Hypothalamus (tissue), 51 donors: ENCODE measurements around the gene PKP3.
"Not testable (repeated sequence)": the region's sequence is repeated elsewhere in the genome, so short reads cannot be mapped to it uniquely, and the experiment has no call there.

ENCODE experiments used
- DNase-seq, 51 donors: peaks; one replicate each; lab custom pipeline; 2025; lab: John Stamatoyannopoulos, UW

The PKP3 gene, protein sequence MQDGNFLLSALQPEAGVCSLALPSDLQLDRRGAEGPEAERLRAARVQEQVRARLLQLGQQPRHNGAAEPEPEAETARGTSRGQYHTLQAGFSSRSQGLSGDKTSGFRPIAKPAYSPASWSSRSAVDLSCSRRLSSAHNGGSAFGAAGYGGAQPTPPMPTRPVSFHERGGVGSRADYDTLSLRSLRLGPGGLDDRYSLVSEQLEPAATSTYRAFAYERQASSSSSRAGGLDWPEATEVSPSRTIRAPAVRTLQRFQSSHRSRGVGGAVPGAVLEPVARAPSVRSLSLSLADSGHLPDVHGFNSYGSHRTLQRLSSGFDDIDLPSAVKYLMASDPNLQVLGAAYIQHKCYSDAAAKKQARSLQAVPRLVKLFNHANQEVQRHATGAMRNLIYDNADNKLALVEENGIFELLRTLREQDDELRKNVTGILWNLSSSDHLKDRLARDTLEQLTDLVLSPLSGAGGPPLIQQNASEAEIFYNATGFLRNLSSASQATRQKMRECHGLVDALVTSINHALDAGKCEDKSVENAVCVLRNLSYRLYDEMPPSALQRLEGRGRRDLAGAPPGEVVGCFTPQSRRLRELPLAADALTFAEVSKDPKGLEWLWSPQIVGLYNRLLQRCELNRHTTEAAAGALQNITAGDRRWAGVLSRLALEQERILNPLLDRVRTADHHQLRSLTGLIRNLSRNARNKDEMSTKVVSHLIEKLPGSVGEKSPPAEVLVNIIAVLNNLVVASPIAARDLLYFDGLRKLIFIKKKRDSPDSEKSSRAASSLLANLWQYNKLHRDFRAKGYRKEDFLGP

DNA sequence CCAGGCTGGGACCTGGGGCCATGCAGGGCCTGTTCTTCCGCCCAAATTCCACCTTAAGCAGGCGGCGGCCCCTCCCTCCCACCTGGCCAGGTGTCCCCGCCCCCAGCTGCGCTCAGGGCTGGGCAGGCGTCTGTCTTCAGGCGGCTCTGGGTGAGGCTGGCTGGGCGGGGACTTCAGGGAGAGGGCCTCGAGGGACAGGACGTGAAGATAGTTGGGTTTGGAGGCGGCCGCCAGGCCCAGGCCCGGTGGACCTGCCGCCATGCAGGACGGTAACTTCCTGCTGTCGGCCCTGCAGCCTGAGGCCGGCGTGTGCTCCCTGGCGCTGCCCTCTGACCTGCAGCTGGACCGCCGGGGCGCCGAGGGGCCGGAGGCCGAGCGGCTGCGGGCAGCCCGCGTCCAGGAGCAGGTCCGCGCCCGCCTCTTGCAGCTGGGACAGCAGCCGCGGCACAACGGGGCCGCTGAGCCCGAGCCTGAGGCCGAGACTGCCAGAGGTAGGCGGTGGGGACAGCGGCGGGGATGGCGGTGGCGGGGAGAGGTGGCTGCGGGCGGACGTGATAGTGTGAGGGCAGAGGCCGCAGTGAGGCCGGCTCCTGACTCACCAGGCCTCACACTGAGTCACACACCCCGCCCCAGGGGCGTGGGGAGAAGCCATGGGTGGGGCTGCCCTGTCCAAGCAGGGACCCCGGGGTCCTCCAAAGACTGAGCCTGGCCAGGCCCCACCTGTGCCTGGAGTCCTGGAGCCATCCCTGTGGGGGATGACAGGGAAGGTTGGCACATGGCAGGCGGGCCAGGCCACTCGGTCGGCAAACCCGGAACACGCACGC, at the start of gene PKP3:
PKP3 (plus strand) TSS at position 176 of the 824 bp plus-strand sequence; CDS start at position 260, 84 bp downstream.
- DNase-seq = no peak

DNA sequence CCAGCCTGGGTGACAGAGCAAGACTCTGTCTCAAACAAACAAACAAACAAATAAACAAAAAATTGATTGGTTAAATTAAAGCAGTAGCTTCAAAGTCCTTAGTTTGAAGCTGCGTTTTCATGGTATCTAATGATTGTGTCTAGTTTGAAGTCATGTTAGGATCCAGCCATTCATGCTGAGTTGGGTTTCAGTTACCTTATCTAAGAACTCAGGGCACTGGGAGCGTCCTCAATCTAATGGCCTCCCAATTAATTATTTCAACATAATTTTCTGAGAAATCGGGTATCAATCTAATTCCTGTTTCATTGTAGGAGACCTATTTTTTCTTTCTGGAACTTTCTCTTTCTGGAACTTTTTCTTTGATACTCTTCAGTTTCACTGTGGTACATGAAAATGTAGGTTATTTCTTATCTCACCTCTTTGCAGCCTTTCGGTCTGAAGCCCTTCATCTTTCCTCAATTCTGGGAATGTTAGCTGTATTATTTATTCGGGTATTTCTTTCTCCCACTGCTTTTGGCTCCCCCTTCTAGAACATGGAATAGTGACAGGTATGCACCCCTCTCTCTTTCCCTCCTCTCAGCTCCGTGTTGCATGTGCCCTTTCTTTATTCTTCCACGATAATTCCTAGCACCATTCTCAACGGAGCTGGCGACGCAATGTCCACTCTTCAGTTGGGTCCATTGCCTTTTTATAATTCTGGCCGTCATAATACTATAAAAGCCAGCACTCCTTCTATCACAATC, 49.0 kb upstream of the PKP3 start:
- DNase-seq = no peak

DNA sequence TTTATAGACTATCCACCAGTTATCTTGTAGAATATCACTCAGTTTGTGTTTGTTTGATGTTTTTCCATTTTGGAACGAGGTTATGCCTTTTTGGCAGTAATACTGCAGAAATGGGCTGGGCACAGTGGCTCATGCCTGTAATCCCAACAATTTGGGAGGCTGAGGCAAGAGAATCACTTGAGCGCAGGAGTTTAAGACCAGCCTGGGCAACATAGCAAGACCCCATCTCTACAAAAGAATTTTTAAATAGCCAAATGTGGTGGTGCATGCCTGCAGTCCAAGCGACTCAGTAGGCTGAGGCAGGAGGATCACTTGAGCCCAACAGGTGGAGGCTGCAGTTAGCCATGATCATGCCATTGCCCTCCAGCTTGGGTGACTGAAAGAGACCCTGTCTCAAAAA, 47.5 kb upstream of the PKP3 start:
- no peak for DNase-seq

DNA sequence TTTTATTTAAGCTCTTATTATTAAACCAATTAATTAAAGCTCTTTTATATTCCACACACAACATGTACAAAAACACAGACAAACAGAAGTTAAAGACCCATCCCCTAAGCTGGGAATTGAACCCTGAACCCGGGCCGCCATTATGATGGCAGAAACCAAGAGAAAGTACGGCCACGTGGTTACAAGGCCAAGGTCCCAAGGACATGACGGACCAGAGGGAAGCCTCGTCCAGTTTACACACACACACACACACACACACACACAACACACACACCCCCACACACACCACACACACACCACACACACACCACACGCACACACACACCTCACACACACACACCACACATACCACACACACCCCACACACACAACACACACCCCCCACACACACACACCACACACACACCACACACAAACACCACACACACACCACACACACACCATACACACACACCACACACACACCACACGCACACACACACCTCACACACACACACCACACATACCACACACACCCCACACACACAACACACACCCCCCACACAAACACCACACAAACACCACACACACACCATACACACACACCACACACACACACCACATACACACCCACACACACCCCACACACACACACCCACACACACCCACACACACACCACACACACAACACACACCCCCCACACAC, 44.6 kb upstream of the PKP3 start:
- not testable (repeated sequence) for DNase-seq

DNA sequence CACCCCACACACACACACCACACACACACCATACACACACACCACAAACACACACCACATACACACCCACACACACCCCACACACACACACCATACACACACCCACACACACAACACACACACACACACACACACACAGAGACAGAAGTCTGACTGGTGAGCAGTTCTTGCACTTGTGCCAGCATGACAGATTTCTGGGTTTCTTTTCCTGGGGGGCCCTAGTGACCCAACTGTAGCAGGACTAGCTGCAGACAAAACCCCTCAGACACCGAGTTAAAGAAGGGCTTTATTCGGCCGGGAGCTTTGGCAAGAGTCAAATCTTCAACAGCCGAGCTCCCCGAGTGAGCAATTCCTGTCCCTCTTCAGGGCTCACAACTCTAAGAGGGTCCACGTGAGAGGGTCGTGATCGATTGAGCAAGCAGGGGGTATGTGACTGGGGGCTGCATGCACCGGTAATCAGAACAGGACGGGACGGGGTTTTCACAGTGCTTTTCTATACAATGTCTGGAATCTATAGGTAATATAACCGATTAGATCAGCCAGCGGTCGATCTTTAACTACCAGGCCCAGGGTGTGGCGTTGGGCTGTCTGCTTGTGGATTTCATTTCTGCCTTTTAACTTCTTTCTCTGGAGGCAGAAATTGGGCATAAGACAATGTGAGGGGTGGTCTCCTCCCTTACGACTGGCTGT, 43.8 kb upstream of the PKP3 start:
- not testable (repeated sequence) for DNase-seq

DNA sequence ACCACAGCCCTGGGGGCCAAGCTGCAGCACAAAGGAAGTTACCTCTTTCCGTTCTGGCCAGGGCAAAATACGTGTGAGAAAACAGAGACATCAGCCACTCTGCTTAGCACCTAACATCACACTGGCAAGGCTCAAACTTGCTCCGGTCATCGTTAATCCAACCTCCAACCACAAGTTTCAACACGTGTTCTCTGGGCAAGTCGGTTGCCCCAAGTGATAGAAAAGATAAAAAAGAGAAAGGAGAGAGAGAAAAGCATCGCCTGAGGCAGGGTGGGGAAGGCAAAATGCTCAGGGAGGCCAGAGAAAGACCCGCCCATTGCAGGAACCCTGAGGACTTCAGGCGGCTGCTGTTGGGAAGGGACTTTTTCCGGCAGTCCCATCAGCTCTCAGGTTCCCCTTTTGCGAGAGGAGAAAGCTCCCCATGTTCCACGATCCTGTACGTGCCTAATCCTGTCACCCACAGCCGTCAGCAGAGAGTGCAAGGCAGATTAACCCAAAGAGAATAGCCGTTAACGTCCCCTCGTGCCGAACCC, 43.2 kb upstream of the PKP3 start:
- DNase-seq = no peak

DNA sequence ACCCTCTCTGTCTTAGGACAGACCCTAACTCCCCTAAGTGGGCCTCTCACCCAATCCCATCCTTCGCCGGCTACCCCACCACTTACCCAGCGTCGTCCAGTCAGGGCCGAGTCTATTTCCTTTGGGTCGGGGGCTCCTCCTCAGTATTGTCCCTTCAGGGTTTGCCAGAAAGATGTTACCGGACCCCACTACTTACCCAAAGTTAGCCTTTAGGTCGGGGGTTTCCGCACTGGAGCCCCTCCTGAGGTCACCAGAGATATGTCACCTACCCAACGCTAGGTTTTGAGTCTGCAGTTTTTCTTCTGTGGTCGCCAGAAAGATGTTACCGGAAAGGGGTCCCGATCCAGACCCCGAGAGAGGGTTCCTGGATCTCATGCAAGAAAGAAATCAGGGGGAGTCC, 42.6 kb upstream of the PKP3 start:
- DNase-seq = no peak

DNA sequence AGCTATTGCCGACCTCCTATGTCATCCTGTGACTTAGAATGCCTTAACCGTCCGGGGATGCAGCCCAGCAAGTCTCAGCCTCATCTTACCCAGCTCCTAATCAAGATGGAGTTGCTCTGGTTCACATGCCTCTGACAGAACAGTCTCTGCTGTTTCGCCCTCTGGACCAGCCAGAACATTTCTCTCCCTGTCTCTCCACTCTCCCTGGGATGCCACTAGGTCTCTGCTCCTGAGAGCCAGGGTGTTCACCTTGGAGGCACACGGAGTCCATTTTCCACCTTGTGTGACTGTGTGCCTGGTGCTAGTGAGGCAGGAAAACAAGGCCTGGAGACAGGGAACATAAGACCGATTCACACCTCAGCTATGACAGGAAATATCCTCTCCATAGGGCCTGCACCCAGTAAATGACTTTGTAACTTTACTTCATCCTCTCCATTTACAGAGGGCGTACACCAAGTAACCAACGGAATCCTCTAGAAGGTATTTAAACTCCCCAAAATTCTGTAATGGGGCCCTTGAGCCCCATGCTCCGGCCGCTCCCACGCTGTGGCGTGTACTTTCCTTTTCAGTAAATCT, 41.5 kb upstream of the PKP3 start:
- no peak for DNase-seq

DNA sequence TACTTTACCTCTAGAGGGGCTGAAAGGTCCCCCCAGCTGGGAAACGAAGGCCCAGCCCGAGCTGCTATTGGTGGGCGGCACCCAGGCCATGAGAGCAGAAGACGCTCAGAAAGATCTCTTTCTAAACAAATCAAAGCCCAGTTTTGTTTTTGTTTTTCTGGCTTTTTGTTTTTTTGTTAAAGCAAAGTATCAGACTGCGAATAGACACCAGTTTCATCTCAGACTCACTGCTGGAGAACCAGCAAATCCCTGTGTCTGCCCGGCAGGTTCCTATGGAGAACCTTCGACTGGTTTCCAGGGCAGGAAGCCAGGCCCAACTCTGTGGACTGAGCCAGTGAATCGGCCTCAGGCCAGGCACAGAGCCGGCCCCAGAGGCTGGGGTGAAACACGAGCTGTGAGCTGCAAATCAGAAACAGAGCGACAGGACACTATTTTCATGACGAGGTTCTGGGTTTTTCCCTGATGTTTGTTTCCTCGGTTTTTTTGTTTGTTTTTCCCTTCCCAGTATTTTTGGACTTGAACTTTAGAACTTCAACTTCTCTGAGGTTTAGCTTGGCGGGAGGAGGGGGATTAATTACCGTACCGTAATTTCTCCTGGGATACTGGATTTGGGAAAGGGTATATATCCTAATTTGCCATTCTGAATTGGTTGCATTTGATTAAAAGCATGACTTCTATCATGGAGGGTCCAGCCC, 40.7 kb upstream of the PKP3 start:
- DNase-seq = peak in 41 of 51 donors; percentile 20 to 91 (median 67)

DNA sequence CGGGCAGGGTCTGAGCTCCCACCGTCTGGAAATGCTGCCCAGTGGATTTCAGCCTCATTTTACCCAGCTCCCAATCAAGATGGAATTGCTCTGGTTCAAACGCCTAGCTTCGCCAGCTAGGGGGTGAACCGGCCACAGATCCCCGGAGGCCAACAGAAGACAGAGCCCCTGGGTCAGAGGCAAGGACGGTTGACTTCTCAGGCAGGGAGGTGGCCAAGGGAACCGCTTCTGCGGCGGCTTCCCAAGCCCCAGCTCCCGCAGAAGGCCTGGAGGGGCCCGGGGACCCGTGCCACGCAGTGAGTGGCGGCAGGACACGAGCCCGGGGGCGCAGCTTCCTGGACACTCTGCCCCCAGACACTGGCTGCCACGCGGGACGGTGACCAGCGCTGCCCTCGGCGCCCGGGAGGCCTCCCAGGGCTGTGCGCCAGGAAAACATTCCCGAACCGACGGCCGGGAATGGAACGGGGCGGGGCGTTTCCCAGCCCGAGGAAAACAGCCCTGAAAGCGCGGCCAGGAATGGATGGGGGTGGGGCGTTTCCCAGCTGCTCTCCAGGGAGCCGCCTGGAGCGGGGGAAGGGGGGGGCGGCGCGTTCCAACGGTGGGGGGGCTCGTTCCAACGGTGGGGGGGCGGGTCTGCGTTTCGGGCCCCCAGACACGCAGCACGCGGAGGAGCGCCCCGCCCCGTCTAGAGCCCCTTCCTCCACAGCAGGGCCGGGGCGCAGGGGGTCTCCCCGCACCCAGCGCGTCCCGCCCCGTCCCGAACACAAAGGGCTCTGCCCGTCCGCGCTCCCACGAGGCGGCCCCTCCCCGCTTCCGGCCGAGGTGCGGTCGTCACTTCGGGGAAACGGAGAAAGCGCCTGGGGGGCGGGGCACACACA, 38.2 kb upstream of the PKP3 start:
- DNase-seq = peak in 43 of 51 donors; percentile 28 to 90 (median 67)

DNA sequence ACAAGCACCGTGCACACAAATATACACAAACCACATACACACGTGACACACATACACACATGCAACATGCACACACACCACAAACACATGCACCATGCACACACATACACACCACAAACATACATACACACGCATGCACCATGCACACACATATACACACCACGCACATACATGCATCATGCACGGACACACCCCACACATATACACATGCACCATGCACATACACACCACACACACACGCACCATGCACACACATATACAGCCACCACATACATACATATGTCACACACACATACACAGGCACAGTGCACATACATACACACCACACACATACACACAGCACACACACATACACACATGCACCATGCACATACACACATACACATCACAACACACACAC, 37.4 kb upstream of the PKP3 start:
- DNase-seq = no peak

DNA sequence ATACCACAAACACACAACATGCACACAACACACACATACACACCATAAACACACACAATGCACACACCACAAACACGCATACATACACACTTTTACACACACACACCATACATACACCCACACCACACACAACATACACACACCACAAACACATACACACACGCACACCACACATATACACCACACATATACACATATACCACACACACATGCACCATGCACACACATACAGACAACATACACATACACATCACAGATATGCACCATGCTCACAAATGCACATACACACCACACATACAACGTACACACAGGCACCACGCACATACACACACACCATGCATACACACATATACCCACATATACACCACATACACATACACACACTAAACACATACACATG, 36.4 kb upstream of the PKP3 start:
- no peak for DNase-seq

DNA sequence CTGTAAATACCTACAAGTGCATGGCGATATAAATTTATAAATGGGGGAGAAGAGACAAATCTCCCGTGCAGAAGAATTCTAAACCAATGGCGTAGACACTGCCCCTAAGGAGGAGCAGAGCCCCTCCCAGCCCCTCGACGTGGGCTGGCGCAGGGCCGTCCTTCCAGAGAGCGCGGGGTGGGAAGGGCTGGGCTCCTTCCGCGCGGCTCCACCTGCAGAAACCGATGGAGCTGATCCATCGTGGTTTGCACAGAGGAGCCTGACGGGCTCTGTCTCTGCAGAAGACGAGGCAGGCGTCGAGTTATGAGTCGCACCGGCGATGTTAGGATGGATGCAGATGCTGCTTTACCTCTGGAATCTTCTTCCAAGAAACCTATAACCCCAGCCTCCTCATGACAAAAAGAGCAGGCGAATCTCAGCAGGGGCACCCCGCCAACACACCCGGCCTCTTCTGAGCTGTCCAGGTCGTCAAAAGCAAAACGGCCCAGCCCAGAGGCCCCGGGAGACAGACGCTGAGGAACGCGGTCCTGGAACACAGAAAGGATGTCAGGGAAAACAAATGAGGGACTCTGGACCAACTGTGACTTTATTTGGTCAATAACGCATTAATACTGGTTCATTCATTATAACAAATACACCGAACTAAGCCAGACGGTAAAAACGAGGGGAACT, 35.7 kb upstream of the PKP3 start:
- DNase-seq = no peak

DNA sequence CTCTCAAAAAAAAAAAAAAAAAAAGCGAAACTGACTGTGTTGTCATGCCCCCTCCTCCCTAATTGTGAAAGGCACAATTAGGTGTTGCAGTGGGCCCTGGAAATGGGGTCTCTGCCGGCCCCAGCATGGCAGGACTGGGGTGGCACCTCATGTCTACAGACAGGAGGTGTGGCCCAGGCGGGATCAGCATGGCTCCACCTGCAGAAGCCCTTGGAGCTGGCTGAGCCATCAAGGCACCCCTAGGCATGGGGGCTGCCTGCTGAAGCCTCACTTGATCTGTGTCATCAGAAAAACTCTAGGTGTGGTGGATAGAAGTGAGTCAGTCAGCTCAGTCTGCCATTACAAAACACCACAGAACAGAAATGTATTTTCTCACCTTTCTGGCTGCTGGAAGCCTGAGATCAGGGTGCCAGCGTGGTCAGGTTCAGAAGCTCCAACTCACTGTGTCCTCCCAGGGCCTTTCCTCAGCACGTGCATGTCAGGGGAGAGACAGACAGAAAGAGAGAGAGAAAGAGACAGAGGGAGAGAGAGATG, 34.8 kb upstream of the PKP3 start:
- DNase-seq = no peak

DNA sequence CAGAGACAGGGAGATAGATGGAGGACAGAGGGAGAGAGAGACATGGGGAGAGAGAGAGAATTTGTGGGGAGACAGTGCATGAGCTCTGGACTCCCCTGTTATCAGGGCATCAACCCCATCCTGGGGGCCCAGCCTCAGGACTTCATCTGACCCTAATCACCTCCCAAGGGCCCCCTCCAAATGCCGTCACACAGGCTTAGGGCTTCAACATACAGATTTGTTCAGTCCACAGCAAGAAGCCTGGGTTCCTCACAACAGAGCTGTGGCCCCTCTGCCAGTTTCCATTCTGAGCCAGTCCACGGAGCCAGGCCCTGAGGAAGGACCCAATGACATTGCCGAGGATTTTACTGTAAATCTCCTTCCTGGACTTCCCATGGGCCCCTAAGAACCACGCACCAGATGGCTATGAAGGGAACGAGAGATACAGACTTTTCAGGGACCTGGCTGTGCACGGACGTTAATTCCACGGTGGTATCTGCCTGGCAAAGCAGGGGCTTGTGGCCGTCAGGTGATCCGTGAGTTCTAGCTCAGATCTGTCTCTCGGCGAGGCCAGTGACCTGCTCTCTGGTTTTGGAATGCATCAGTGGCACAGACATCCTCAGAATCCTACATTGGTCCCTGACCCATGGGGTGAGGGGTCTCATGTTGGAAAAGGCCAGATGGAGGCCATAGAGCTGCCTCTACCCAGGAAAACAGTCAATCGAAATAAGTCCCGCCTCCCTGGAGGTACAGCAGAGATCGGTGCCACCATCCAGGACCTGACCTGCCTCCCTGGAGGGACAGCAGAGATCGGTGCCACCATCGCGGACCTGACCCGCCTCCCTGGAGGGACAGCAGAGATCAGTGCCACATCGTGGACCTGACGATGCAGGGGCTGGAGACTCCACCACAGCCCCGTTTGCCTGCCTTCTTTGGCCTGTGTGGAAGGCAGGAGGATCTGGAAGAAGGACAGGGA, 33.4 kb upstream of the PKP3 start:
- no peak for DNase-seq
